ENCODE results near the gene UNC13B.

The UNC13B gene

DNA sequence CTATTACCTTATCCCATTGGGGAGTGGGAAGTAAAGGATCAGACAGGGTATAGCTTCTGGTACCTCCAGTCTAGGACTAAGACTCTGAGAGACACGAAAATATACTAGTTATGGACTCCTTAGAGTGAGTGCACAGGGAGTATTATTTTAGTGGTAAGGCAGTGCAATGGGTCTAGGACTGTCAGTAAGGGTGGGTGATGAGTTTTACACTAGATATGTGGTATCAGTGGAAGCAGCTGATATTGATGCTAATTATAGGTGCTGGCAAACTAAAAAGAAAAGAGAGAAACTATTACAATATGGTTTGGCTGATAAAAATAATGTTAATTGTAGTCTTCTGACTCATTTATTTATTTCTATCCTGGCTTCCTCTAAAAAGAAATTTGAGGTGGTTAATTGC is 118.6 kb downstream of the UNC13B start:
- no peak for DNase-seq

DNA sequence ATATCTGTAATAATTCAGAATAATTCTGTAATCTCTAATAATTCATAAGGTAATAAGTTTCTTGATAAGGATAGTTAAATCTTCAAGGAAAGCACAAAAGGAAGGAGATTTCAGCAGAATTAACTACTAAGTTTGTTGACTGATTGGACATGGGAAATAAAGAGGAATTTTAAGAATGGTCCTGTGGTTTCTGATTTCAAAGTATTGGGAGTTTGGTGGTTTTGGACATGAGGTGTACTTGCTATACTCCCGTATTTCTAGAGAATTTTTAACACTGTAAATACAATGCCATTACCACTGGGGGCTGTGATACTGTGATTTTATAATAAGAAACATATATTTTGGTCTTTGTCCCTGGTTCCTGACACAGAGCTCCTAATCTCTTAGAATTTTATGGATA is 123.9 kb downstream of the UNC13B start:
- no peak for DNase-seq

DNA sequence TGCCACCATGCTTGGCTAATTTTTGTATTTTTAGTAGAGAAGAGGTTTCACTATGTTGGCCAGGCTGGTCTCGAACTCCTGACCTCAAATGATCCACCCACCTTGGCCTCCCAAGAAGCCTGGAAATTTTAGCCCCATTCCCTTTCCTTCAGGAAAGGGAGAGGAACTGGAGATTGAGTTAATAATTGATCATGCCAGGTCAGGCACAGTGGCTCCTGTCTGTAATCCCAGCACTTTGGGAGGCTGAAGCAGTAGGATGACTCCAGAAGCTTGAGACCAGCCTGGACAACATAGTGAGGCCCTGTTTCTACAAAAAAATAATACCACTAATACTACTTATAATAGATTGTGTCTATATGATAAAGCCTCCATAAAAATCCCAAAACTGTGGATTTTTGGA is 124.6 kb downstream of the UNC13B start:
- DNase-seq: no peak

DNA sequence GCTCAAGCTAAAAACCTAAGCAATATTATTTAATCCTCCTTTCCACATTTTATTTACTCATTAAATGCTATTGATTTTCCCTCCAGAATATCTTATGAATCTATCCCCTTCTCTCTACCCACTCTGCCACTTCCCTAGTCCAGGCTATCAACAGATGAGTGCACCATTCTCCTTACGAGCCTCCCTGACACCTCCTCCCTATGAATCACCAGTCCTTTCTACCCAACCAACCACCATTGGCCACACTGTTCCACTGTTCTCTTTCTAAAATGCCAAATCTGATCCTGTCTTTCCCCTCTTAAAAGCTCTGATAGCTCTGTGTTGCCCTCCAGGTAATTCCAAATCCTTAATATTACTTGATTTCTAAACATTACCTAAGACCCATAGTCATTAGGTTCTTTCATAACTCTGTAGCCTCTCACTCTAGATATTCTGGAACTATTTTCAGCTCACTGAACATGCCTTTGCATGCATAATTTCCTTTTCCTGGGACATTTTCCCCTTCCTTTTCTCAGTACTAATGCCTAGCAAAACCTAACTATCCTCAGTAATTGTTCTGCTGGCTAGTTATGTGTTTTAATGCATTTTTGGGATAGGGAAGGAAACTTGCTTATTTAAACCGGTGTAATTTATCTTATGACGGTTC is 126.3 kb downstream of the UNC13B start:
- no peak for DNase-seq

DNA sequence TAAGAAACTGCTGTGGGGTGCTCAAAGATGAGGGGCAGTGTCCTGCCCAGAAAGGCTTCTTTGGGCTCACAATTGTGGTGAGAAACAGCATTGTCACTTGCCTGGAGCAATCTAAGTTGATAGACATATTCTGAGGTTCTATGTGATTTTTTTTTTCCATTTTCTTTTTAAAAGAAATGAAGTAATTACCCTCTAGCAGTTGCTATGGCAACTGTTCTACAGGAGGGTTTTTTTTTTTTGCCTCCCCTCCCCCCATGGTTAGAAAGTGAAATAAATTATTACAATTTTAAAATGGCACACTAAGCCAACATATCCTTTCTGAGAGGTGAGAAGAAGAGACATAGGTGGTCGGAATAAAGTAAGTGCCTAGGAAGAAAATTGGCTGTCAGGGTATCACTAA is 127.0 kb downstream of the UNC13B start:
- no peak for DNase-seq

DNA sequence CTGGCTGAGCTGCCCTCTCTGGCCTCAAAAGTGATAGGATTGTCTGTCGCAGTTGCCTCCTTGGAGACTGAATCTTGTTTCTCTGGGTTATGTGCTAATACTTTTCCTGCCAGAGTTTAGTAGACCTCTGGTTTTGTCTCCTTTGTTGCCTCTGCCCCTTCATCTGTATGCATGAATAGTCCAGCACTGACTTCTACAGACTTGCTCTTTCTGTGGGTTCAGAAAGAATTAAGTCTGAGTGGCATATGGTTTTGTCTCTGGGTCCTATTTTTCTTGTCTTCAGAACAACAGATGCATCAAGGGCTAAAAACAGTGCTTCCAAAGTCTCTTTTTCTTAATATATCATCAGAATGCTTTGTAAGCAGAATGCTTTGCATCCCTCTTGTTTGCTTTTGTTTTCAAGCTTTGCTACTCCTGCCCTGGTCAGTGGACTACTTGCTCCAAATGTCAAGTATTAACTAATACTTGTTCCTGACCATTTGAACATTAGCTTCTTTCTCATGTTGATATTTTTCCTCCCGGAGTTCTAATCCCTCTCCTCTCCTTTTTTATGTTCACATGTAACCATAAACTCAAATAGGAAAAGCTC is 131.7 kb downstream of the UNC13B start:
- no peak for DNase-seq

DNA sequence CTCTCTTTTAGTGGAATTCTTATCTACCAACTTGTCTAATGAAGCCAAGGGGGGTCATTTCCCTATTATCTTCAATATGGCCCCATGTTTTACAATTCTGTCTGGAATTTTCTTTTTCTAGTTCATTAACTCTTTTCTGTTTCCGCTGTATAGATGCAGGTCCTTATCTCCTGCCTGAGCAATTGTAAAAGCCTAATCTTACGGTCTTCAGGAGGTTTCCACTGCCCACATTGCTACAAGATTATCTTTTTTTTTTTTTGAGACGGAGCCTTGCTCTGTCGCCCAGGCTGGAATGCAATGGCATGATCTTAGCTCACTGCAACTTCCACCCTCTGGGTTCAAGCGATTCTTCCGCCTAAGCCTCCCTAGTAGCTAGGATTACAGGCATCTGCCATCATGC is 132.3 kb downstream of the UNC13B start:
- DNase-seq: no peak

DNA sequence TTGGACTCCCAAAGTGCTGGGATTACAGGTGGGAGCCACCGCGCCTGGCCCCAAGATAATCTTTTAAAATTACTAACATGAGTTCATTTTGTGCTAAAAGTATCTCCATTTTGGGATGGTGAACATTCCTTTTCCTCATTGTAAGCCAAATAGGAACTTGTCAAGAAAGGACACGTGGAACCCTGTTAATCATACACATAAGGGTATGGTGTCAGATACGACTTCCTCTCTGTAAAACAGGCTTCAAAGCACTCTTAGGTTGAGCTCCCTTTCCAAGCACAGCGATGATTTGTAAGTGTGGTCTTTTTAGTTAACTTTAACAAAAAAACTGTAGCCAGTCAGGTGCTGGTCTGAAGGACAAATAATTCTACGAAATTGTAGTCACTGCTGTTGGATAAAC is 132.7 kb downstream of the UNC13B start:
- no peak for DNase-seq

DNA sequence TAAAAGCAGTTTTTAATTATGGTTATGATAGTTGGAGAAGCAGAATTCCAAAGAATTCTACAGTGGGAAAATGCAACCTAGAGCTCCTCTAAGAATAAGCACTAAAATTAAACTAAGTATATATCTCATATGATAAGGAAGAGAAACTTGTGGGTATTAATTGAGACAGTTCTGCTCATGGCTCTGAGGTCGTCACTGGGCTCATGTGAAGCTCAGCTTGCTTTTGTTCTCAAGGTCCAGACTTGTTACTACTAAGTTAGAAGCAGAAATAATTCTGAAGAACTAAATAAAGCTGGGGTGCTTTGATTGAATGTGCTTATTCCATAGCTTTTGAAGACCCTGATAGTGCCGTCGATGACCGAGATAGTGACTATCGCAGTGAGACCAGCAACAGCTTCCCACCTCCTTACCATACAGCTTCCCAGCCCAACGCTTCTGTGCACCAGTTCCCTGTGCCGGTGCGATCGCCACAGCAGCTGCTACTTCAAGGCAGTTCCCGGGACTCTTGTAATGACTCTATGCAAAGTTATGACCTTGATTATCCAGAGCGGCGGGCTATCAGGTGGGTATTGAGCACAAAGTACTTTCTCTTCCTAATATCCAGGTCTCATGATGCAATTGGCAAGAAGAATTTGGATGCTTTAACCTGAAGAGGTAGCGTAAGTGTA is 133.7 kb downstream of the UNC13B start:
- DNase-seq: no peak

DNA sequence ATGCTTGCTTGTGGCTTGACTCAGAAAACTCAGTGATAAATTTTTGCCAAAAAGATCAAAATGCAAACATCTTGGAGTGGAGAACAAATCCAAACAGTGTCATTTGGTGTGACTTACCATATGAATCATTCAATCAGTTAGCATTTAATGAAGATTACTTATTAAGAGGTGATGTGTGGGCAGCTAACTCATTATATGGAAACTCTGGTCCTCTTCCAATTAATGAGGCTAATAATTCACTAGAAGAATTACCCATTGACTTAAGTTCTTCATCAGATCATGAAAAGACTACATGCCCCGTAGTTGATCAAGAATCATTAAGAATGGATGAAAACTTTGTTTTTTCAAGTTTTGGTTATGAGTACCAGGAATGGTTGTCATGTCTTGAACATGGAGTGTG is 141.8 kb downstream of the UNC13B start:
- no peak for DNase-seq

DNA sequence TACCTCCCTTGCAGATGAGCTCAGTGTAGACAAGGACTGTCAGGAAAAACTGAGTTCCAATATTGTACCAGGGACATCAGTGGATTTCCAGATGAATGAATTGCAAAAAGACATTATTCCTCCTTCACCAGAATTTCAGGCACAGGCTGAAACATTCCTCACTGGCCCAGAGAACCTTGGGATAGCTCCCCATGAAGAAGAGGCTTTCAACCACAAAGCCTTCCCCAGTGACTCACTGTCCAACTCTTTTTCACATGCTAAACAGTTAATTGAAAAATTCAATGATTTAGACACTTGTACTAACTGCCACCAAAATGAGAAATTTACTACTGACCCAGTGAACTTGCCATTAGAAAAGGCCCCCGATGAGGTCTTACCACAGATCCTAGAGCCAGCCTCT is 144.5 kb downstream of the UNC13B start:
- DNase-seq: no peak

DNA sequence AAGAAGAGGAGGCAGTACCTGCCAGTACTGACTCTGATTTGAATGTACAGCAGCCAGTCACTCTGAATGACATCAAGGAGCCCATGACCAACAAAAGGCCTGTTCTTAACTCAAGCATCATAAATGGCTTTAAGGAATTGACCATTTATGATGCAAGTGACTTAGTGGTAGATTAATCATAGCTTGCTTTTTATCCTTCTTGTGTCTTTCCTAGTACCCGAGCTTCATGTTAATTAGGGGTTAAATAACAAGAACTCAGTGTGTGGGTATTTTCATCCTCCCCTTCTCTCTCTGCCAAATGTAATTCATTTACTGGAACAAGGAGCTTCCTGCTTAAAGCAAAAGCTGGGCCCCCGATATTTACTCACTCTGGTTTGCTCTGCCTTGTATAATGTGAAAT is 146.5 kb downstream of the UNC13B start:
- DNase-seq: no peak

DNA sequence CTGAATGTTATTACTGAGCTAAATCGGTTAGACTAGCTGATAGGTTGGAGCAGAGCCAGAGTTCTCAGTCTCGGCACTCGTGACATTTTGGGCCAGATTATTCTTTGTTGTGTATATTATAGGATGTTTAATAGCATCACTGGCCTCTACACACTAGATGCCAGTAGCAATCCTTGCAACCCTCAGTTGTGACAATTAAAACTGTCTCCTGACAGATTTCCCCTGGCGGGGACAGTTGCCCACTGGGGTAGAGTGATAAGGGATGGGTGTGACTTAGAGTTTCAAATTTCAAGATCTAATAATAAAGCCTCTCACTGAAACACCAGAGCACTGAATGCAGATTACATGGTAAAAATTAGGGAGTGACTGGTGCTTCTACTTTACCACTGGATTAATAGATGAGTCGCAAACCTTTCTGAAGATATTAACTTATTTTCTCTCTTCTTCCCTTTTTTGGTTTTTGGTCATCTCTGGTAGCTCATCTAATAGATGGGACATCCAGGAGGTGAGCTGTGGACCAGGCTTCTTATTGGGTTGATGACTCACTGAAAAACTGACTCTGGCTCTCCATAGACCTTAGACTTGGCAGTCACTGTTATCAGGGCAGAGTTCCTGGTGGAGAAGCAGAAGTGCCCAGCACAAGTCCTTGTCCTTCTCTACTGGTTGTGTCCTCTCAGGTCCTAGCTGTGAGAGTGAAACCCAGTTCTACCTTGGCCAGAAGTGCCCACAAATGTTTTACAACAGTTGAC is 150.3 kb downstream of the UNC13B start:
- no peak for DNase-seq

DNA sequence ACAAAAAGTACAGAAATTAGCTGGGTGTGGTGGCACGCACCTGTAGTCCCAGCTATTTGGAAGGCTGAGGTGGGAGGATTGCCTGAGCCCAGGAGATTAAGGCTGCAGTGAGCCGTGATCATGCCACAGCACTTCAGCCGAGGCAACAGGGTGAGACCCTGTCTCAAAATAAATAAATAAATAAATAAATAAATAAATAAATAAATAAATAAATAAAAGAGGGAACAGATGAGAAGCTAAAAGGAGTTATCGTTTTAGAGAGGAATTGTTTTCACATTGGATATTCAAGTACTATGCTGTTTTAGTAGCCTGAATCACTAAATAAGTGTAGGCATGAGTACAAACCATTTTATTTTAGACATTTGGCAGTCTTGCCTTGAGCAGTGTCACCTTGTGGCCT is 151.7 kb downstream of the UNC13B start:
- no peak for DNase-seq

DNA sequence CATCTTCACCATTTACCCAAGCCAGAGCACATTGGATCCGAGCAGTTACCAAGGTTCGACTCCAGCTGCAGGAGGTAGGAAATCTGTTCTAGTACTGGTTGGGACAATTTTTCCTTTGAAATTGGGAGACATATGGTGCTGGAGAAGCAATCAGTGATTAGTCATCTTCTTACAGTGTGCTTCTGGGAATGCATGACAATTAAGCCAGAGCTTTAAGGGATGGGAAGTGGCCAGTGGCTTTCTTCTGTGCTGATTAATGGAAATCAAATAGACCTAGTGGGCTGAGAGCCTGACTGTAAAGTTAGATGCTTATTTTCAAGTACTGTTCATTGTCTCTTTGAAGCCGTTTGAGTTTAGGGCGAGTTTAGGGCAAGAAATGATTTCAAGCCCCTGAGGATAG is 152.1 kb downstream of the UNC13B start:
- DNase-seq: no peak

DNA sequence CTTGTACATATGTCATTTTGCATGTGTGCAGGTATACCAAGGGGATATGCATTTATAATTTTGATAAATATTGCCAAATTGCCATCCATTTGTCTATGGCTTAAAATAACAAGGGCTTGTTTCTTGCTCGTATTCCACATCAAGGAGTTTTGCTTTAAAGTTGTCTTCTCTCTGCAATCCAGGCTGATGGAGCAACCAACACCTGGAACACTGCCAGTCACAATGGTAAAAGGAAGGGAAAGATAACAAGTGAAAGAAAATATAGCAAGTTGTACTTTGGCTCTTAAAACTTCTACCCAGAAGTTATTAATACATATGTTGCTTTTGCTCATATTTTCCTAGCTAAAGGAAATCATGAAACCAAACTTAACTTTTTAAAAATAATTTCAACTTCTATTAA is 156.9 kb downstream of the UNC13B start:
- no peak for DNase-seq

DNA sequence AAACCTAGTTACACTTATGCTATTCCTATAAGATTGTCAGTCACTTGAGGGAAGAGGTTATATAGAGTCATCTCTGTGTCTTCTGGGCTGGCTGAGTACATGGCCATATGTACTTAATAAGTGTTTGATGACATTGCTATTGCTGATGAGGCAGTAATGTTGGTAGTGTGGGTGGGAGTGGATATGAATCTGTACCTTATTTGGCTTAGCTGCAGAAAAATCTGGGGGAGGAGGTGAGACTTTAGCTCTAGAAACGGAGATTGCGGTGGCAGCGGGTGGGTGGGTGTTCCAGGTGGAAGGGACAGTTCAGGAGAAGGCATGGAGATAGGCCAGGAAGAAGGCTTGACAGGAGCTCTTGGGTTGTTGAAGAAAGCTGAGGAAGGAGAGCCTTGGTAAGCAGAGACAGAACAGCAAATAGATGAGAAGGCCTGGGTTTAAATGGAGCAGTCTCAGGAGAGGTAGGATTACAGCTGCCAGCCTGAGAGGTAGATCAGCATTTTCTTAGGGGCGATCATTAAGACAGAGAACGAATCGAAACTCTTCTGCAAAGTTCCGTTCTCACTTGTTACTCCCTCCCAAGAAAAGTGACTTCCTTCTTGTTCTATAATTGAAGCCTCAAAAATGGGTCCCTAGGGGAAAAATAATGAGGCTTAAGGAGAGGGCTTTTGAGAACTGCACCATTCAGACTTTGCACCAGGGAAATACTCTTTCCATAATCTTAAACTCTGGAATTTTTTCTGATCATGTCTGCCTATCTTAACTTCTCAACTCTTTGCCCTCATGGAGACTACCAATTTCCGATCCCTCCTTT is 160.5 kb downstream of the UNC13B start:
- DNase-seq: no peak

DNA sequence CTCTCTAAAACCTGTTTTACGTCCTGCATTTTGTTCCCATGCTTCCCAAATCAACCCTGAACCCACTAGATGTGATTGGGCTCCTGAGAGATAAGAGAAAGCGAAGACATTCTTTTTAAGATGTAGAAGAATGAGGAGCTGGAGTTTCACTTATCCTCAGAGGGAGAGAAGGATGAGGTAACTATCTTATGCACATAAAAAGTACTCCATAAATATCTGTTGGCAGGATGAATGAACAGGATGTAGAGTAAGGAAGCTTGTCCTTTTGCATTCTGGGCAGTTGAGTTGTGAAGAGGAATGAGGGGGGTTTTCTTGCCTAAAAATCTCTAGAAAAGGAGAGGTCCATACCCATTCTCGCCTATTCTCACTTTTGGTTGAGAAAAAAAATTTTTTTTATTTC is 163.2 kb downstream of the UNC13B start:
- no peak for DNase-seq

DNA sequence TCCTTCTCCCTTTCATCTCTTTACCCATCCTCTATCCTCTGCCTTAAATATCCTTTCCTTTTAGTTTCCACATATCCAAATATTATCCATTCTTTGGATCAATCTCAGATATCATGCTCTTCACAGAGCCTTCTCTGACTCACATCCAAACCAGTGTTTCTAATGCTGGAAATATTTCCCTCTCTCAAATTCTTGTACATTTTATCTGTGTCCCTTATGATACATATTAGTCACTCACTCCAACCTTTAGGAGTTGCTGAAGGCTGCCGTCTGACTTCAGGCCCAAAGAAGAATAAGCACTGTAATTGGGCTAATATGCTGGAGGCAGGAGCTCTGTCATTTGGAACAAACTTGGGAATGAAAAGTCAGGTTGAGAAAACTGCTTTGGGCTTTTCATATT is 171.7 kb downstream of the UNC13B start:
- no peak for DNase-seq

DNA sequence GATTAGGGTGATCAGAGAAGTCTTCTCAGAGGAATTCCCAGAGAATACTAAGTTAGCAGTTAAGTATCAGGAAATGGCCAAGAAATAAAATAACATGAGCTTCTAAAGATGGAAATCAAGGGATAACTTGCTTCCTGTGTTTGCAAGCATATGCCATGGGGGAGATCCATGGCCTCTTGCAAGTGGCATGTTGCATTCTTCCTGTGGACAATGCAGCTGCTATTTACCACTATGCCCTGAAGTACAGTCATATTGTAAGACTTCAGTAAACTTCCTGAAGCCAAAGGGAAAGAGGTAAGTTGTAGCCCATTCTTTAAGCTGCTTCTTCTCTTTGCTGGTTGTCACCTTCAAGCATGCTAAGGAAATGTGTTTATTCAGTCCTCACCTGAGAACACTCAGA is 173.4 kb downstream of the UNC13B start:
- DNase-seq: no peak

DNA sequence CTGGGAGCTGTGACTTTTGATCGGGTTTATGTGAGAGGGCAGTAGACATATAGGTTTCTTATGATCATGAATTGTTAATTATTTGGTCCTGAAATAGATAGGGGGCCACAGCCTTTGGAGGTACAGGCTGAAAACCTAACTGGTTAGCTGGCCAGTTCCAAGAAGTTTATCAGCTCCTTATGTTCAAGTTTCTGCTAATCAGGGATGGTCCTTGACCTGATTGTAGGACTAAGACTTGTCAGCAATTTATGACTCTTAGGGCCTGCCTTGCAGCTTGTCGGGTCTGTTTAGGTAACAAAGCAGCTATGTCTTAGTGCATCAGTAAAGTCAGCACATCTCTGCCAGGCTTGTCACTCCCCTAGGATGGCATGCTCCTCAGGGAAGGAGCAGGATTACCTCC is 176.3 kb downstream of the UNC13B start:
- DNase-seq: no peak

DNA sequence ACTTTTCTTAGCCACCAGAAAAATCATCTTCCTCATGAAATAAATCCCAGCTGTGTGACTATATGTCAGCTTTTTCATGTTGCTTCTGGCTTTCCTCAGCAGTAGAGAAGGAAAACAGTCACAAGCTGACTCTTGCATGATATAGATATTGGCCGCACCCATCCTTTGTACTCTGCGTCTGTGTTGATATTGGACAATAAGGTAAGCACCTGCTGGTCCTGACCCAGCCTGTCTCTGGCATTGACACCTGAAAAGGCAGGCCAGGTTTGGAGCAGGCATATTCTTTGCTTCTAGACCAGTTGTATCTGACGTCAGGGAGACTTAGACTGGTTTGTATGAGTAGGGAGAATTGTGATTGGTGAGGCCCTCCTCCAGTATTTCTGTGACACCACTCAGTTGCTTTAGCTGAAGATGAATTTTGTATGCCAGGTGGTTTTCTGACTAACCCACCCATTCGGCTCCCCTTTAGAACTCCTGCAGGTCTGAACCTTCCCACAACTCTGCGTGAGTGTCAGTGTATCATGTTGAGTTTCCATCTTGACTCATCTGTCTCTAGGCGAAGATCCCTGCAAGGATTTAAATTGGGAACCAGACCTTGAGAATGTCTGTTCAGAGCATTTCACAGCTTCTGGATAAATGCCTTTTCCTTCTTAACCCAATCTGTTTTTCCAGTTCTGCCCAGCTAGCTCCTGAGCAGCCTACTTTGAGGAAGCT is 176.9 kb downstream of the UNC13B start:
- no peak for DNase-seq

Data from effector CD4-positive, alpha-beta T cell (primary cell).